ENCODE results near the gene LGALS9. TPM values are rescaled to one million over a fixed set of nuclear protein-coding genes. Genes with fewer than 3 reads are reported as not detected.
"Not testable (repeated sequence)": the region's sequence is repeated elsewhere in the genome, so short reads cannot be mapped to it uniquely, and the experiment has no call there.

The LGALS9 gene
- polyA plus RNA-seq, 3 donors, result 149 to 581 (median 149) TPM

GRCh38 chr17:27656620-27657019, 25.6 kb downstream of the LGALS9 start:
- not testable (repeated sequence) for H3K36me3 Mint-ChIP-seq; H3K9ac ChIP-seq (ENCODE audit: insufficient read depth, low read length, poor library complexity, severe bottlenecking); H3K27me3 ChIP-seq (ENCODE audit: control insufficient read depth in 2 of 2, insufficient read depth in 2 of 2, low read length in 2 of 2); H3K4me2 ChIP-seq (replicated peaks; ENCODE audit: extremely low read depth, low read length, poor library complexity, severe bottlenecking); H3K4me3 Mint-ChIP-seq; H3K36me3 ChIP-seq (replicated peaks in 1 of 2; ENCODE audit: control insufficient read depth in 1 of 2, insufficient read depth in 2 of 2, low read length in 2 of 2); H3K27ac ChIP-seq (ENCODE audit: low read depth in 1 of 2, low read length in 2 of 2); H3K4me1 ChIP-seq (ENCODE audit: control insufficient read depth in 1 of 2, insufficient read depth in 2 of 2, low read length in 2 of 2); H3K27ac Mint-ChIP-seq; H3K79me2 ChIP-seq (ENCODE audit: insufficient read depth, low read length); H4K20me1 ChIP-seq (ENCODE audit: insufficient read depth, low read length); H3K27me3 Mint-ChIP-seq (ENCODE audit: low read depth in 3 of 3); H3K9me3 ChIP-seq (replicated peaks in 1 of 2; ENCODE audit: control insufficient read depth in 1 of 2, insufficient read depth in 1 of 2, low read length in 2 of 2); H2AFZ ChIP-seq (ENCODE audit: insufficient read depth, low read depth, low read length, poor library complexity, severe bottlenecking); H3K9me3 Mint-ChIP-seq; DNase-seq; H3K4me1 Mint-ChIP-seq; H3K4me3 ChIP-seq (replicated peaks in 1 of 3; ENCODE audit: low read depth in 2 of 3, low read length in 3 of 3)
- intact Hi-C loops (cut with micrococcal nuclease), result loop anchor here in 1 of 2 donors (10.0 kb wide), 1 partner anchor 218 kb away; no protein-coding TSS in a partner anchor
- 87% methylated on average over 7 of the region's 8 CpGs for WGBS (ENCODE audit: insufficient coverage)

GRCh38 chr17:27657620-27658019, 26.6 kb downstream of the LGALS9 start:
- H3K4me3 Mint-ChIP-seq, result no peak overlapping the region

More at GRCh38 chr17:27657620-27658019, 26.6 kb downstream of the LGALS9 start:
- peaks cover 3 to 7% (median 5%) of the 10 kb centered on the region in 3 donors for H3K27me3 Mint-ChIP-seq (ENCODE audit: low read depth in 3 of 3)
- Histone ChIP-seq H2AFZ (ENCODE audit: insufficient read depth, low read depth, low read length, poor library complexity, severe bottlenecking) (no peak overlapping the region), H4K20me1 (ENCODE audit: insufficient read depth, low read length) (no peaks in the 10 kb centered on the region), H3K36me3 (replicated peaks in 1 of 2; ENCODE audit: control insufficient read depth in 1 of 2, insufficient read depth in 2 of 2, low read length in 2 of 2) (no peaks in the 10 kb centered on the region), H3K27ac (ENCODE audit: low read depth in 1 of 2, low read length in 2 of 2) (no peak overlapping the region), H3K4me2 (replicated peaks; ENCODE audit: extremely low read depth, low read length, poor library complexity, severe bottlenecking) (no peak overlapping the region), H3K4me1 (ENCODE audit: control insufficient read depth in 1 of 2, insufficient read depth in 2 of 2, low read length in 2 of 2) (no peaks in the 10 kb centered on the region), H3K4me3 (replicated peaks in 1 of 3; ENCODE audit: low read depth in 2 of 3, low read length in 3 of 3) (no peak overlapping the region), H3K79me2 (ENCODE audit: insufficient read depth, low read length) (no peaks in the 10 kb centered on the region), H3K9ac (ENCODE audit: insufficient read depth, low read length, poor library complexity, severe bottlenecking) (no peak overlapping the region), H3K9me3 (replicated peaks in 1 of 2; ENCODE audit: control insufficient read depth in 1 of 2, insufficient read depth in 1 of 2, low read length in 2 of 2) (no peaks in the 10 kb centered on the region), H3K27me3 (ENCODE audit: control insufficient read depth in 2 of 2, insufficient read depth in 2 of 2, low read length in 2 of 2) (no peaks in the 10 kb centered on the region)
- intact Hi-C loops (cut with micrococcal nuclease), result loop anchor here in 1 of 2 donors (10.0 kb wide), 1 partner anchor 217 kb away; no protein-coding TSS in a partner anchor
- H3K4me1 Mint-ChIP-seq, result no peaks in the 10 kb centered on the region
- H3K36me3 Mint-ChIP-seq, result no peaks in the 10 kb centered on the region
- no peaks in the 10 kb centered on the region for H3K9me3 Mint-ChIP-seq
- no peak for DNase-seq
- WGBS (ENCODE audit: insufficient coverage), result 29% methylated on average over 1 of the region's 5 CpGs
- no peak for TF ChIP-seq CTCF (IDR thresholded peaks at IDR 0.05)
- no peak overlapping the region for H3K27ac Mint-ChIP-seq

Measured in CD14-positive monocyte (primary cell).